Left ventricle myocardium inferior (tissue), 1 donor: ENCODE data around the gene ATG3. TPM values are rescaled to one million over a fixed set of nuclear protein-coding genes. Genes with fewer than 3 reads are reported as not detected.
"Not testable (repeated sequence)": the region's sequence is repeated elsewhere in the genome, so short reads cannot be mapped to it uniquely, and the experiment has no call there.

Experiments
- DNase-seq: peaks from one replicate; pipeline ENCODE4 v3.0.0-alpha.2; 2020
- H3K27ac ChIP-seq: fragments of 200-600 bp; replicated peaks from 2 replicates; pipeline ENCODE4 v1.8.0; 2021
- H3K27me3 ChIP-seq: fragments of 200-600 bp; 2 replicates; pipeline ENCODE4 v1.8.0; 2021; ENCODE audit warnings: low read depth
- H3K36me3 ChIP-seq: fragments of 200-600 bp; 2 replicates; pipeline ENCODE4 v1.8.0; 2021
- H3K4me1 ChIP-seq: fragments of 200-600 bp; 2 replicates; pipeline ENCODE4 v1.8.0; 2021
- H3K4me3 ChIP-seq: fragments of 200-600 bp; 2 replicates; pipeline ENCODE4 v1.8.0; 2021; ENCODE audit warnings: mild to moderate bottlenecking, moderate library complexity
- H3K9me3 ChIP-seq: fragments of 200-600 bp; replicated peaks from 2 replicates; pipeline ENCODE4 v1.8.0; 2021
- CTCF ChIP-seq: fragments of 200-600 bp; IDR thresholded peaks from 2 replicates; pipeline ENCODE4 v1.8.0; 2021; ENCODE audit warnings: antibody characterized with exemption, mild to moderate bottlenecking, borderline replicate concordance
- intact Hi-C: fragments of 100-400 bp; cut with micrococcal nuclease; formaldehyde crosslinking; loops from one replicate; pipeline ENCODE4 v1.11.0; 2022
- total RNA-seq: library from RNA; stranded (reverse); fragmentation: NEBNext Ultra II Directional; extraction: Animal tissue kit (Norgen Biotek cat#: 25700); gene quantifications from one replicate; pipeline ENCODE4 v1.2.1, GENCODE V29; 2021
- donor health status: DM: no; HTN: yes; CAD: no; lungs with severe emphysema.

ATG3 gene
- total RNA-seq, 1 donor from 2014 or later, result 42.7 TPM

- intact Hi-C loops, result no loop called here
Measured at GRCh38 chr3:112550859-112551258, 10.9 kb downstream of the ATG3 start.

GRCh38 chr3:112546216-112546759, 15.5 kb downstream of the ATG3 start:
- Histone ChIP-seq H3K27ac (no peak overlapping the region), H3K27me3 (no peaks in the 10 kb centered on the region), H3K36me3 (peaks cover 63% of the 10 kb centered on the region), H3K9me3 (no peaks in the 10 kb centered on the region), H3K4me3 (no peak overlapping the region), H3K4me1 (peaks cover 9% of the 10 kb centered on the region)
- intact Hi-C loops, result no loop called here
- no peak for TF ChIP-seq CTCF
- DNase-seq, result no peak

More at GRCh38 chr3:112550859-112551258, 10.9 kb downstream of the ATG3 start:
- no peak overlapping the region for H3K27ac ChIP-seq
- peaks cover 21% of the 10 kb centered on the region for H3K4me1 ChIP-seq
- no peak overlapping the region for H3K4me3 ChIP-seq
- no peak for DNase-seq
- no peaks in the 10 kb centered on the region for H3K9me3 ChIP-seq
- peaks cover 35% of the 10 kb centered on the region for H3K36me3 ChIP-seq
- no peaks in the 10 kb centered on the region for H3K27me3 ChIP-seq
- no peak for TF ChIP-seq CTCF

GRCh38 chr3:112539825-112540650, 21.7 kb downstream of the ATG3 start:
- no peak overlapping the region for H3K4me3 ChIP-seq
- intact Hi-C loops, result no loop called here
- no peak for TF ChIP-seq CTCF
- no peak overlapping the region for H3K27ac ChIP-seq
- H3K36me3 ChIP-seq, result peaks cover 56% of the 10 kb centered on the region
- H3K27me3 ChIP-seq, result no peaks in the 10 kb centered on the region
- no peaks in the 10 kb centered on the region for H3K9me3 ChIP-seq
- no peaks in the 10 kb centered on the region for H3K4me1 ChIP-seq
- DNase-seq, result no peak

- peak; percentile 59 for TF ChIP-seq CTCF
- intact Hi-C loops, result no loop called here
- peaks cover 87% of the 10 kb centered on the region for H3K36me3 ChIP-seq
- no peaks in the 10 kb centered on the region for H3K27me3 ChIP-seq
- no peaks in the 10 kb centered on the region for H3K4me1 ChIP-seq
- no peaks in the 10 kb centered on the region for H3K9me3 ChIP-seq
- DNase-seq, result no peak
- H3K4me3 ChIP-seq, result no peak overlapping the region
- H3K27ac ChIP-seq, result no peak overlapping the region
Measured at GRCh38 chr3:112531358-112531781, 30.4 kb downstream of the ATG3 start.

- DNase-seq, result no peak
- H3K27me3 ChIP-seq, result no peaks in the 10 kb centered on the region
- H3K4me3 ChIP-seq, result no peak overlapping the region
- no peak overlapping the region for H3K27ac ChIP-seq
- peaks cover 84% of the 10 kb centered on the region for H3K36me3 ChIP-seq
- intact Hi-C loops, result no loop called here
- TF ChIP-seq CTCF, result no peak
- H3K4me1 ChIP-seq, result no peaks in the 10 kb centered on the region
- no peaks in the 10 kb centered on the region for H3K9me3 ChIP-seq
Measured at GRCh38 chr3:112530573-112530972, 31.2 kb downstream of the ATG3 start.

- intact Hi-C loops, result loop anchor here (10.0 kb wide), 1 partner anchor 229 kb away; the partner anchor contains the start of gene SLC9C1
- peaks cover 32% of the 10 kb centered on the region for H3K36me3 ChIP-seq
- H3K9me3 ChIP-seq, H3K27me3 ChIP-seq, H3K27ac ChIP-seq, DNase-seq, H3K4me3 ChIP-seq, H3K4me1 ChIP-seq: not testable (repeated sequence)
Measured at GRCh38 chr3:112524127-112524526, 37.6 kb downstream of the ATG3 start.
